H1 (cell line): ENCODE measurements around the gene DKK3. TPM values are rescaled to one million over a fixed set of nuclear protein-coding genes. Genes with fewer than 3 reads are reported as not detected.

ENCODE experiments used
- ASH2L ChIP-seq: fragments of 200-600, 300-600 bp; sonication (generic); IDR thresholded peaks from one replicate; pipeline ENCODE4 v1.7.1; 2017; ENCODE audit warnings: low read length
- CEBPB ChIP-seq: IDR thresholded peaks from 2 replicates; pipeline ENCODE4 v1.6.1; 2012; ENCODE audit warnings: low read depth, low read length
- CHD7 ChIP-seq: fragments of 300-600 bp; sonication (generic); IDR thresholded peaks from 2 replicates; pipeline ENCODE4 v1.7.1; 2012; ENCODE audit warnings: low read length, moderate library complexity, mild to moderate bottlenecking, inconsistent platforms; ENCODE audit not compliant: insufficient replicate concordance
- GABPA ChIP-seq: IDR thresholded peaks from 2 replicates; pipeline ENCODE4 v1.6.1; 2011; ENCODE audit warnings: mild to moderate bottlenecking, low read length, moderate library complexity, borderline replicate concordance; ENCODE audit not compliant: insufficient read depth
- HDAC6 ChIP-seq: IDR thresholded peaks from one replicate; pipeline ENCODE4 v1.7.1; 2012; ENCODE audit warnings: low read depth, mild to moderate bottlenecking, inconsistent platforms, low read length, moderate library complexity
- KDM1A ChIP-seq: fragments of 200-600, 300-600 bp; sonication (generic); IDR thresholded peaks from 2 replicates; pipeline ENCODE4 v1.7.1; 2016; ENCODE audit warnings: mild to moderate bottlenecking, low read length, borderline replicate concordance
- NRF1 ChIP-seq: IDR thresholded peaks from 2 replicates; pipeline ENCODE4 v1.6.1; 2011; ENCODE audit warnings: mild to moderate bottlenecking, low read depth, low read length, improper control_type of control experiment
- POLR2A ChIP-seq, 2 experiments: IDR thresholded peaks; 1 replicate in 1 of 2; 2 replicates in 1 of 2; pipeline ENCODE4 v1.6.1; 2011; ENCODE audit warnings: low read depth in 2 of 2, low read length in 2 of 2, mild to moderate bottlenecking in 2 of 2; ENCODE audit errors: control extremely low read depth in 1 of 2
- POLR2AphosphoS5 ChIP-seq: IDR thresholded peaks from 2 replicates; pipeline ENCODE4 v1.6.1; 2011; ENCODE audit warnings: low read depth, low read length
- SP4 ChIP-seq: IDR thresholded peaks from 2 replicates; pipeline ENCODE4 v1.6.1; 2012; ENCODE audit warnings: low read length, inconsistent platforms
- TAF1 ChIP-seq: IDR thresholded peaks from 2 replicates; pipeline ENCODE4 v1.6.1; 2011; ENCODE audit warnings: mild to moderate bottlenecking, low read depth, low read length
- TCF12 ChIP-seq: IDR thresholded peaks from 2 replicates; pipeline ENCODE4 v1.6.1; 2011; ENCODE audit warnings: low read depth, mild to moderate bottlenecking, low read length
- polyA plus RNA-seq, 7 experiments: library from polyadenylated mRNA; depleted of rRNA in 3 of 7; stranded (reverse) in 5 of 7; unstranded in 2 of 7; fragments of >200 nt in 5 of 7; fragments of 200-250 nt in 2 of 7; gene quantifications; 1 replicate in 5 of 7; 2 replicates in 1 of 7; 4 replicates in 1 of 7; pipeline versions ENCODE4 v1.2.1 to v1.2.3, GENCODE V29; 2011 to 2013; ENCODE audit warnings: missing spikeins in 2 of 7, mixed read lengths in 2 of 7
- total RNA-seq: library from RNA; stranded (reverse); fragmentation: NEBNext Ultra II Directional; extraction: Animal tissue kit (Norgen Biotek cat#: 25700); gene quantifications from 2 replicates; pipeline ENCODE4 v1.2.1, GENCODE V29; 2021

The DKK3 gene
- total and polyA plus RNA-seq, 2 of the 8 experiments (the other 6 are each of a cell fraction or from before 2014, with no cell fraction given), result 30.0 to 40.1 TPM

GRCh38 chr11:11996321-11997048, 11.9 kb downstream of the DKK3 start (continued):
- TF ChIP-seq CHD7, result no peak
- no peak for TF ChIP-seq TCF12
- TF ChIP-seq KDM1A, result no peak
- TF ChIP-seq HDAC6, result no peak
- no peak for TF ChIP-seq NRF1
- no peak for TF ChIP-seq POLR2A (IDR thresholded peaks at IDR 0.05; ENCODE audit: control extremely low read depth in 1 of 2, low read depth in 2 of 2, low read length in 2 of 2)
- TF ChIP-seq TAF1, result no peak
- TF ChIP-seq ASH2L, result no peak
- no peak for TF ChIP-seq SP4
- TF ChIP-seq CEBPB, result no peak
- TF ChIP-seq POLR2AphosphoS5, result no peak
- no peak for TF ChIP-seq GABPA
